Measurements from ENCODE around the gene SREBF2.

SREBF2 gene

DNA sequence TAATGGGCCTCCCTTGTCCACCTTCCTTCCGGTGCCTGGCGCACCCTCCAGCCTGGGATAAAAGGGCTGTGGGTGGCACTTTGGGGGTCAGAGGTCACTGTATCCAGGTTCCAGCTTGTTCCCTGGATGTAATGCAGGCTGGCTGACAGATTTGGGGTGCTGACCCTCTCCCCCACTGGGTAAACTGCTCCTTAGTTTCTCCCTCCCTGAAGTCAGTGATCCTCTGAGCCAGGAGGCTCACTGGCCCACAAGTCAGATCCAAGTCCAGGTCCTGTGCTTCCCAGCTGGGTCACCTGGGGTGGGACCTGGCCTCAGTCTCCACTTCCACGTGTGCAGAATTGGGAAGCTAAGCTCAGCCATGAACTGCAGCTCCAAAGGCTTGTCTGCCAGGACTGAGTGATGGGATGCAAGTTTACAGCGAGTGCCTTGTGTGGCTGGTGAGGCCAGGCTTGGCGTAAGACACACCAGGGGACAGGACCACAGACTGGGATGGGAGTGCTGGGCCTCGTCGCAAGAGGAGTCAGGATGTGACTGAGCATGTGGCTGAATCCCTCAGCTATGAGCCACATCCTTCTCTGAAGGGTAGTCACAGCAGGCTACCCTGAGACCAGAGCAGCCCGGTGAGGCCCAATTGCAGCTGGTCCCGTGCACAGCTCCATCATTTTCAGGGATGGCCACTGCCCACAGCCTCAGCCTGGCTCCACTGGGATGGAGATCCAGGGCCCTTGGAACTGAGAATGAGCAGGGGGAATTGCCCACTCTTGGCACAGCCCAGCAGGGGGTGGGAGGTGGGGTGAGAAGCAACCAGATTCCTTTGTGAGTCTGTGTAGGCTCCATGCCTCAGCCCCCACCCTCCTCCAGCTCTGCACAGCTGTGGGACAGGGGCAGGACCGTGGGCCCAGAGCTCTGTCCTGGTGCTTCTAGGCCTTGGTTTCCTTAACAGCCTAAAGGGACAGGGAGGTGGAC is 74.8 kb downstream of the SREBF2 start:
- no peak overlapping the region for H3K18ac ChIP-seq (ENCODE audit: low read depth in 1 of 2, low read length in 2 of 2)
- H3K4me3 ChIP-seq (ENCODE audit: insufficient read depth in 1 of 2, low read depth in 1 of 2, low read length in 2 of 2) = no peak overlapping the region
- H3K4me1 ChIP-seq (ENCODE audit: control insufficient read depth, insufficient read depth, low read depth, low read length) = peaks cover 38% of the 10 kb centered on the region
- no peak overlapping the region for H3K9ac ChIP-seq (ENCODE audit: low read length)
- no peak overlapping the region for H3K27ac ChIP-seq (ENCODE audit: low read length, poor library complexity, severe bottlenecking)
- no peak overlapping the region for H2AFZ ChIP-seq (ENCODE audit: low read depth, low read length)
- no peak overlapping the region for H2BK120ac ChIP-seq (ENCODE audit: low read depth, low read length)
- H4K91ac ChIP-seq (ENCODE audit: low read length) = no peak overlapping the region
- peaks cover 21 to 29% of the 10 kb centered on the region in 2 experiments for H3K27me3 ChIP-seq (ENCODE audit: control insufficient read depth in 1 of 2, insufficient read depth in 1 of 2, low read length in 2 of 2)
- H3K9me3 ChIP-seq (ENCODE audit: control insufficient read depth, low read length) = no peaks in the 10 kb centered on the region
- H3K36me3 ChIP-seq (ENCODE audit: control insufficient read depth in 1 of 2, insufficient read depth in 2 of 2, low read depth in 1 of 2, low read length in 2 of 2) = peaks cover 47 to 54% of the 10 kb centered on the region in 2 experiments
- H2BK5ac ChIP-seq (ENCODE audit: low read depth, low read length, poor library complexity, severe bottlenecking) = no peak overlapping the region
- no peak overlapping the region for H2BK12ac ChIP-seq (ENCODE audit: low read length in 2 of 2)
- H3K4ac ChIP-seq (ENCODE audit: low read depth in 1 of 2, low read length in 2 of 2) = no peak overlapping the region
- H3K23ac ChIP-seq (ENCODE audit: low read length in 2 of 2) = no peak overlapping the region
- H3K79me1 ChIP-seq (replicated peaks; ENCODE audit: low read length, poor library complexity, severe bottlenecking) = peaks cover 2% of the 10 kb centered on the region
- no peak overlapping the region for H3K4me2 ChIP-seq (ENCODE audit: low read length, poor library complexity, severe bottlenecking)
- H4K8ac ChIP-seq (ENCODE audit: low read length) = no peak overlapping the region
- 80% methylated on average over 10 of the region's 10 CpGs for WGBS
- H2BK15ac ChIP-seq (ENCODE audit: low read depth, poor library complexity, severe bottlenecking) = no peak overlapping the region
- H3K14ac ChIP-seq (ENCODE audit: low read length in 2 of 2) = no peak overlapping the region
- no peak overlapping the region for H2AK5ac ChIP-seq (ENCODE audit: low read length, severe bottlenecking)
- DNase-seq = no peak

DNA sequence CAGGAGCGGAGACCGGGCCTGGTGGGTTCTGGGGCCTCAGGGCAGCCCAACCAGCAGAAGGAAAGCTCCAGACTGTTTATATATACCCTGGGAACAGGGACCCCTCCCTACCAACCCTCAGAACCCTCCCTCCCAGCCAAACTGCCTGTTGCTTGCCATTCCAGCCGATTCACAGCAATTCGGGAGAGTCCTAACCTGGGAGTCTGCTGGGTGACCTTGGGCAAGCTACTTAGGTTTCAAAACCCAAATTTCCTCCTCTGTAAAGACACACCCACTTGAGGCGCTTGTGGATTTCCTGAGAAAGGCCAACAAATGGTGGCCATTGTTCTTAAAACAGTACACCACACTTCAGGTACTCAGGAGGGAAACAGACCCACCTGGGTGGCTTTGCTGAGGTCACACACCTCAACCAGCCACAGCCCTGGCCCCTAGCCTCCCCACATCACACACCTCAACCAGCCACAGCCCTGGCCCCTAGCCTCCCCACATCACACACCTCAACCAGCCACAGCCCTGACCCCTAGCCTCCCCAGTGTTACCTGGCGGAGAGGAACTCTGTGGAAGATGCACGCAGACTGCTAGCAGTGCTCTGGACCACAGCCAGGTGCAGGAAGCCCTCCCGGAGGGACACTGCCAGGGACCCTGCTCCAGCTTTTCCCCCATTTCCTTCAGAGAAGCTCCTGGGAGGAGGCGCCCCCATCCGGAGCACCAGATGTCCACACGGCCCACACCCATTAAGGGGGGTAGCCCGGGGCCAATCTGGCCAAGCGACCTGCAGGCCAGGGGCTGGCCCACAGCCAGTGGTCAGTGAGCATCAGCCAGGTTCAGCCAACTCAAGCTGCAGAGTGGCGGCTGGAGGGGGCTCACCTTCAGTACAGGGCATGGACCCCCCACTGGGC is 75.8 kb downstream of the SREBF2 start:
- Histone ChIP-seq H3K23ac (ENCODE audit: low read length in 2 of 2) (no peak overlapping the region), H3K14ac (ENCODE audit: low read length in 2 of 2) (no peak overlapping the region), H2AFZ (ENCODE audit: low read depth, low read length) (no peak overlapping the region), H3K27ac (ENCODE audit: low read length, poor library complexity, severe bottlenecking) (no peak overlapping the region), H3K4ac (ENCODE audit: low read depth in 1 of 2, low read length in 2 of 2) (no peak overlapping the region), H2BK15ac (ENCODE audit: low read depth, poor library complexity, severe bottlenecking) (peak overlapping the region; percentile 9), H3K9me3 (ENCODE audit: control insufficient read depth, low read length) (no peaks in the 10 kb centered on the region), H2BK120ac (ENCODE audit: low read depth, low read length) (no peak overlapping the region), H3K4me1 (ENCODE audit: control insufficient read depth, insufficient read depth, low read depth, low read length) (peaks cover 32% of the 10 kb centered on the region), H2BK12ac (ENCODE audit: low read length in 2 of 2) (no peak overlapping the region), H4K8ac (ENCODE audit: low read length) (no peak overlapping the region), H3K79me1 (replicated peaks; ENCODE audit: low read length, poor library complexity, severe bottlenecking) (peaks cover 2% of the 10 kb centered on the region), H2BK5ac (ENCODE audit: low read depth, low read length, poor library complexity, severe bottlenecking) (no peak overlapping the region), H3K18ac (ENCODE audit: low read depth in 1 of 2, low read length in 2 of 2) (no peak overlapping the region), H4K91ac (ENCODE audit: low read length) (no peak overlapping the region), H2AK5ac (ENCODE audit: low read length, severe bottlenecking) (no peak overlapping the region), H3K4me3 (ENCODE audit: insufficient read depth in 1 of 2, low read depth in 1 of 2, low read length in 2 of 2) (no peak overlapping the region), H3K9ac (ENCODE audit: low read length) (no peak overlapping the region), H3K36me3 (ENCODE audit: control insufficient read depth in 1 of 2, insufficient read depth in 2 of 2, low read depth in 1 of 2, low read length in 2 of 2) (peaks cover 37 to 45% of the 10 kb centered on the region in 2 experiments), H3K4me2 (ENCODE audit: low read length, poor library complexity, severe bottlenecking) (no peak overlapping the region), H3K27me3 (ENCODE audit: control insufficient read depth in 1 of 2, insufficient read depth in 1 of 2, low read length in 2 of 2) (peaks cover 30 to 37% of the 10 kb centered on the region in 2 experiments)
- no peak for DNase-seq
- 89% methylated on average over 14 of the region's 14 CpGs for WGBS

DNA sequence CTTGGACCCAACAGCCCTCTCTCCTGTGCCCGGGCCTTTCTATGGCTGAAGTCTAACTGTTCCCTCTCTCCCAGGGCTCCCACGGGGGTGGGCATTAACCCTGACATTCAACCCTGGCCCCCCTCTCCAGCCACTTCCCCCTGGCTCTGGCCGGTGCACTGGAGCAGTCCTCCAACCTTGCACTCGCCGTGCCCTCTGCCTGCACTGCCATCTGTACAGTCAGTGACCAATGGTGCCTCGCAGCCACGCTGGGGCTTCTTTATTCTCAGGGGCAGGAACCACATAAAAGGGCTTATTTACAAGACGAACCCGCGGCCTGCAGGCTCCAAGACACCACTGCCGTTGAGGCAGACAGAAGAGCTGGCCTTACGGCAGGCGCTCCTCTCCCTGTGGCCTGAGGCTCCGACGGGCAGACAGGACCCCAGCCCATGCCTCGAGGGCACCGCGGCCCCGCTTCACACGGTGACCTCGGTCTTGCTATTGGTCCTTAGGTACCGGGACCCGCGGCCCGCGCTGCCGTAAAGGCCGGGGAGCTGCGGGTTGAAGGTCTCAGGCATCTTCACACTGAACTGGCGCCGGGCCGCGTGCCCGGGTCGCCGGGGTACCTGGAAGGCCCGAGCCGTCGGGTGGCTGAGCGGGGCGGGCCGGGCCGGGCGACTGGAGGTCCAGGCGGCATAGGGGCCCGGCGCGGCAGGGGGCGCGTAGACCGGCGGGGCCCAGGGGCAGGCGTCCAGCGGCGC is 76.6 kb downstream of the SREBF2 start:
- no peak overlapping the region for H3K14ac ChIP-seq (ENCODE audit: low read length in 2 of 2)
- H2BK15ac ChIP-seq (ENCODE audit: low read depth, poor library complexity, severe bottlenecking) = no peak overlapping the region
- H3K9ac ChIP-seq (ENCODE audit: low read length) = no peak overlapping the region
- DNase-seq = no peak
- no peak overlapping the region for H2BK5ac ChIP-seq (ENCODE audit: low read depth, low read length, poor library complexity, severe bottlenecking)
- peaks cover 33 to 41% of the 10 kb centered on the region in 2 experiments for H3K27me3 ChIP-seq (ENCODE audit: control insufficient read depth in 1 of 2, insufficient read depth in 1 of 2, low read length in 2 of 2)
- no peak overlapping the region for H2AK5ac ChIP-seq (ENCODE audit: low read length, severe bottlenecking)
- no peak overlapping the region for H2AFZ ChIP-seq (ENCODE audit: low read depth, low read length)
- H3K4me3 ChIP-seq (ENCODE audit: insufficient read depth in 1 of 2, low read depth in 1 of 2, low read length in 2 of 2) = no peak overlapping the region
- H3K9me3 ChIP-seq (ENCODE audit: control insufficient read depth, low read length) = no peaks in the 10 kb centered on the region
- H3K4me1 ChIP-seq (ENCODE audit: control insufficient read depth, insufficient read depth, low read depth, low read length) = peaks cover 39% of the 10 kb centered on the region
- H3K36me3 ChIP-seq (ENCODE audit: control insufficient read depth in 1 of 2, insufficient read depth in 2 of 2, low read depth in 1 of 2, low read length in 2 of 2) = peaks cover 29 to 37% of the 10 kb centered on the region in 2 experiments
- 38% methylated on average over 53 of the region's 55 CpGs for WGBS
- H3K79me1 ChIP-seq (replicated peaks; ENCODE audit: low read length, poor library complexity, severe bottlenecking) = peaks cover under 1% of the 10 kb centered on the region
- no peak overlapping the region for H2BK12ac ChIP-seq (ENCODE audit: low read length in 2 of 2)
- H4K8ac ChIP-seq (ENCODE audit: low read length) = no peak overlapping the region
- H3K4ac ChIP-seq (ENCODE audit: low read depth in 1 of 2, low read length in 2 of 2) = no peak overlapping the region
- no peak overlapping the region for H3K18ac ChIP-seq (ENCODE audit: low read depth in 1 of 2, low read length in 2 of 2)
- H2BK120ac ChIP-seq (ENCODE audit: low read depth, low read length) = no peak overlapping the region
- H3K23ac ChIP-seq (ENCODE audit: low read length in 2 of 2) = no peak overlapping the region
- peak overlapping the region; percentile 76 for H3K4me2 ChIP-seq (ENCODE audit: low read length, poor library complexity, severe bottlenecking)
- H4K91ac ChIP-seq (ENCODE audit: low read length) = no peak overlapping the region
- no peak overlapping the region for H3K27ac ChIP-seq (ENCODE audit: low read length, poor library complexity, severe bottlenecking)

All from mesenchymal stem cell (in vitro differentiated cells and primary cell).